ENCODE results near the gene KIAA1755.

GRCh38 chr20:38205001-38205400 is 55.5 kb downstream of the KIAA1755 start:
- TF ChIP-seq CTCF (IDR thresholded peaks at IDR 0.05; ENCODE audit: insufficient read depth, low read length, poor library complexity, severe bottlenecking) (no peak), EZH2phosphoT487 (conservative IDR thresholded peaks at IDR 0.05; ENCODE audit: low read length) (no peak)

Measured in SU-DHL-6 (cell line).